Stimulated activated naive CD8-positive, alpha-beta T cell treated with anti-CD3 and anti-CD28 coated beads, Interleukin-15, Interleukin-2, amounts not matched to agents 100 U/mL and 50 U/mL, for 24 hours (primary cell): ENCODE measurements around the gene ADAMTS12.
A peak's percentile ranks its signal among the peaks of the same experiment; 100 is the strongest.
"Not testable (repeated sequence)": the region's sequence is repeated elsewhere in the genome, so short reads cannot be mapped to it uniquely, and the experiment has no call there.

ENCODE experiments used
- ATAC-seq: fragments of 150-1000 bp; cut with Tn5 transposase; one replicate; pipeline ENCODE4 v1.10.0; 2021
- DNase-seq: peaks from one replicate; pipeline ENCODE4 v3.0.0; 2021

Gene ADAMTS12

DNA sequence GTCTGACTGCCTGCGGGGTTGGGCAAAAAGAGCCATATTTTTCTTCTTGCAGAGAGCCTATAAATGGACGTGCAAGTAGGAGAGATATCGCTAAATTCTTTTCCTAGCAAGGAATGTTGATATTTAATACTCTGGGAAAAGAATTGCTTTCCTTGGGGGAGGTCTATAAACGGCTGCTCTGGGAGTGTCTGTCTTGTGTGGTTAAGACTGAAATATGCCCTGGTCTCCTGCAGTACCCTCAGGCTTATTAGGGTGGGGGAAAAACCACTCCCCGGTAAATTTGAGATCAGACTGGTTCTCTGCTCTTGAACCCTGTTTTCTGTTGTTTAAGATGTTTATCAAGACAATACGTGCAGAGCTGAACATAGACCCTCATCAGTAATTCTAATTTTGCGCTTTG is 14.5 kb upstream of the ADAMTS12 start:
- not testable (repeated sequence) for ATAC-seq, DNase-seq

DNA sequence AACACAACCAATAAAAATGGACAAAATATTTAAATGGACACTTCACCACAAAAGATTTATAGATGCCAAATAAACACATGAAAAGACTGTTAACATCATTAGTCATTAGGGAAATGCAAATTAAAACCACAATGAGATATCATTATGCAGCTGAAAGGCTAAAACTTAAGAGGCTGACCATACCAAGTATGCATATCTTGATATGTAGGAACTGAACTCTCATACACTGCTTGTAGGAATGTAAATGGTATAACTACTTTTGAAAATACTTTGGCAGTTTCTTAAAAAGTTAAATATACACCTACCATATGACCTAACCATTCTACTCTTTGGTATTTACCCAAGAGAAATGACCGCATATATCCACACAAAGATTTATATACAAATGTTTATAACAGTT is 13.6 kb upstream of the ADAMTS12 start:
- no peak for ATAC-seq
- DNase-seq, result no peak

- no peak for ATAC-seq
- no peak for DNase-seq
These were observed 11.3 kb upstream of the ADAMTS12 start for GRCh38 chr5:33903118-33903517.

DNA sequence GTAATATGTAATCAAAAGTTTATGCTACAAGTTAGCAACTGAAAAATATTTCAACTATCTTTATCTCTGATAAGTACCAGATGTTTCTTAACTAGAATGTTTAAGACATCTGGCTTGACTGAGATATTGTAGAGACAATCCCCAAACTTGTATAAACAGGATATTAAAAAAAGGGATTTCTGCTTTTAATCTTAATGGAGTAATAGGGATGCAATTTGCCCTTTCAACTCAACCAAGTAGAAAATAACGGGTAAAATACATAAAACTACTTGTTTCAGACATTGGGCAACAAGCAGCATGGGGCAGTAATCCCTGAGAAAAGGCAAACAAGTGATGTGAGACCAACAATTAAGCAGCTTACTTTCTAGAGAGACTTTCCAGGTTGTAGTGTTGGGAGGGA is 9.4 kb upstream of the ADAMTS12 start:
- no peak for DNase-seq

GRCh38 chr5:33894566-33894965 is 2.8 kb upstream of the ADAMTS12 start:
- DNase-seq, result no peak
- no peak for ATAC-seq

More for the DNA sequence above, 9.4 kb upstream of the ADAMTS12 start:
- ATAC-seq, result no peak

- DNase-seq (no peak), ATAC-seq (no peak)
These were observed 889 bp upstream of the ADAMTS12 start for GRCh38 chr5:33892620-33893137.

DNA sequence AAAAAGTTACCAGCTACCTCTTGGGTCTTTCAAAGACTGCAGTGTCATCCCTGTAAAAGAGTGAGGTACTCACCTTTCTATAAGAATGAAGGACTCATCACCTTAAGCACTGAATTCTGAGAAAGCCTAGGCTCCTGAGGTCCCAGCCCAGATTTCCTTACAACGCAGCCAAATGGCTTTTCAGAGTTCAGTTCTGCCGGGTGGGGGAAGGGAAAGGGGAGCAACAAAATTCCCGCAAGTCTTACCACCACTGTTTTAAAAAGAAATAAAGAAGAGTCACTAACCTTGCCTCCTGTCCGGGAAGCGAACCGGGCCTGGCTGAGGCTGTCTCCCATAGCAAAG is 373 bp downstream of the ADAMTS12 start:
- DNase-seq (no peak), ATAC-seq (no peak)

DNA sequence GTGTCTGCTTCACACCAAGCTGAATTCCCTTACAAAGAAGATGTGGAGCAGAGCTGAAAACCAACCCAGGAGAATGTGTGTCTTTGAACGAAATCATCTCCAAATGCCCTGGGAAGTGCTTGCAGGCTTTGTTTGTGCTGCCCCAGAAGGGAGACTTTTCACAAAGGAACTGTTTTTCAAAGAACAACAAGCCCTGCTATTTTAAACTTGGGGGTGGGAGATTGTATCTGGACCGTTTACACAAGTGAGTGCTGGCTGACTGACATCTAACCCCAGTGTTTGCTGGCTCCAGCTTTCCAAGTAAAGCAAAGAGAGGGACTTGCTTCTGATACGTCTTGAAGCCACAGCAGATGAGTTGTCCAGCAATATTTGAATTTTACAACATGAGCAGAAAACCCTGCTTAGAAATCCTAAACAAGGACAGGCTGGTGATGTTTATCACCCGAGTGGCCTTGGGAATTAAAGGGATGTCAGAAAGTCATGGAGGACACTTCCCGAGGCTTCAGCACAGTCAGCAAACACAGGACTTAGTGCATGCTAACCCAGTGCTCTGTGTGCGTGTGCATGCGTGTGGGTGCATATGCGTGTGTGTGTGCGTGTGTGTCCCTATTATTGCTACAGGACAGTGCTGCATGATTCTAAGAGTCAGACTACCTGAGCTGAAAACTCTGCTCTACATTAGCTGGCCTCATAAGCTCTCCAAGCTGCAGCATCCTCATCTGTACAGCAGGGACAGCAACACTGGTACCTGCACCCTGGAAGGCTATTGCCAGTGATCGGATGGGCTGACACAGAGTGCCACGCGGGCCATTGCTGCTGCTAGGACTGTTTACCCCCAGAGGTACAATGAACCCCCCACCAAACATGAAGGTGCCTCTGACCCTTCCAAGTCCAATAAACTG is 1.4 kb downstream of the ADAMTS12 start:
- DNase-seq (no peak), ATAC-seq (no peak)

DNA sequence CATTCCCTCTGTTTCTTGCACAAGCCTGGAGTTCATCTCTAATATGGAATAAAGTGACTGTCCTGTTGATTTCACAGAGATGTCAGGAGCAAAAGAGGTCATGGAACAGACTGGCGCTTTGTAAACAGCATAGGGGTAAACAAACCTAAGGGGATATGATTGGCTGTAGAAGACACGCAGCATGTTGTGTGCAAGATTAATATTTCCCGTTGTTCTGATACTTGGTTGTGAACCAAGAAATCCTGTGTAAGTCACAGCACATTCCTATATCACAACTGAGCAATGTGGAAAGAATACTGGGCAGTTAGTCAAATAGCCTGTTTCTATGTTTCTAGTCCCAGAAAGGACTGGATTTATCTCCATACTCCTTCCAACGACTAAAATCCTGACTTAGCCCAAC is 3.2 kb downstream of the ADAMTS12 start:
- DNase-seq, result no peak
- ATAC-seq, result no peak

- no peak for ATAC-seq
- no peak for DNase-seq
These were observed 4.5 kb downstream of the ADAMTS12 start for GRCh38 chr5:33887268-33887667.

GRCh38 chr5:33886283-33886682 is 5.5 kb downstream of the ADAMTS12 start:
- no peak for DNase-seq
- ATAC-seq, result no peak

DNA sequence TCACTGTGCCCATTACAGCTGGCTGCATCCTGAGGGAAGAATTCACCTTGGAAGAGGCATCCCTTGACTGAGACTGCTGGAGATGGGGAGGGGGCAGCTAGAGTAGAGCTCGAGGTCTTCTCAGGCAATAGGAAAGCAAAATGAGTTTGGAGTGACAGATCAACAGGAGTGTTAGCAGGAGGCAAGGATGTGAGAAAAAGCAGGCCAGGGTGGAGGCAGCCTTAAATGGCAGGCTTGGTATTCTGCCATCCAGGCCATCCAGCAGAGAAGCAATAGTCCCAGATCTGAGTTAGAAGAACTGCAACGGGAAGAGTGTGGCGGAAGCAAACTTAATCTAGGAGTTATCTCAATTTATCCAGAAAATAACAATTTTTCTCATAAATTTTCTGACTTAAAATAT is 6.1 kb downstream of the ADAMTS12 start:
- ATAC-seq (no peak), DNase-seq (no peak)

DNA sequence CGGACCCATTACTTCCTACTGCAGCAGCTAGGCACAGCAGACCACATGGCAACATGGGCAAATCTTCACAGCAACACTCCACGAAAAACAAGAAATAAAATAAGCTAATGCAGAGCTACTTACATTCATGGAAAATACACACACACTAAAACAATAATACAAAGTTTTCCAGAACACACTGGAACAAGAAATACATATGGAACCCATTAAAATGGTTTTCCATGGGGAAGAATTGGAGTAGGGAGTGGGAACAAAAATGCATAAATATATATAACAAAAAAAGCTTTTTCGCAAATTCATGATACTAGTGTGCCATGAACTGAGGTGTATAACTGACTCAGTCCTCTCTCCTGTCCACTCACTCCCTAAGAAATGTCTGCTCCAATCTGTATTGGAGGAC is 8.3 kb downstream of the ADAMTS12 start:
- ATAC-seq (no peak), DNase-seq (no peak)

GRCh38 chr5:33880319-33880718 is 11.5 kb downstream of the ADAMTS12 start:
- ATAC-seq, result no peak

GRCh38 chr5:33877449-33877848 is 14.3 kb downstream of the ADAMTS12 start:
- DNase-seq (no peak), ATAC-seq (no peak)

More at GRCh38 chr5:33880319-33880718, 11.5 kb downstream of the ADAMTS12 start:
- DNase-seq, result no peak

- ATAC-seq, result no peak
- no peak for DNase-seq
These were observed 24.5 kb downstream of the ADAMTS12 start for GRCh38 chr5:33867241-33867640.

DNA sequence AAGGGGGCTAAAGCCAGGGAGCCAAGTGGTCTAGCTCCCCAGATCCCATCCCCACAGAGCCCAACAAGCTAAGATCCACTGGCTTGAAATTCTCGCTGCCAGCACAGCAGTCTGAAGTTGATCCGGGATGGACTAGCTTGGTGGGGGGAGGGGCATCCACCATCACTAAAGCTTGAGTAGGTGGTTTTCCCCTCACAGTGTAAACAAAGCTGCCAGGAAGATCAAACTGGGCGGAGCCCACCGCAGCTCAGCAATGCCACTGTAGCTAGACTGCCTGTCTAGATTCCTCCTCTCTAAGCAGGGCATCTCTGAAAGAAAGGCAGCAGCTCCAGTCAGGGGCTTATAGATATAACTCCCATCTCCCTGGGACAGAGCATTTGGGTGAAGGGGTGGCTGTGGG is 32.6 kb downstream of the ADAMTS12 start:
- peak; percentile 19 for DNase-seq
- not testable (repeated sequence) for ATAC-seq

GRCh38 chr5:33857037-33857436 is 34.8 kb downstream of the ADAMTS12 start:
- DNase-seq, result no peak
- no peak for ATAC-seq

- ATAC-seq (no peak), DNase-seq (no peak)
These were observed 36.4 kb downstream of the ADAMTS12 start for GRCh38 chr5:33855396-33855795.

DNA sequence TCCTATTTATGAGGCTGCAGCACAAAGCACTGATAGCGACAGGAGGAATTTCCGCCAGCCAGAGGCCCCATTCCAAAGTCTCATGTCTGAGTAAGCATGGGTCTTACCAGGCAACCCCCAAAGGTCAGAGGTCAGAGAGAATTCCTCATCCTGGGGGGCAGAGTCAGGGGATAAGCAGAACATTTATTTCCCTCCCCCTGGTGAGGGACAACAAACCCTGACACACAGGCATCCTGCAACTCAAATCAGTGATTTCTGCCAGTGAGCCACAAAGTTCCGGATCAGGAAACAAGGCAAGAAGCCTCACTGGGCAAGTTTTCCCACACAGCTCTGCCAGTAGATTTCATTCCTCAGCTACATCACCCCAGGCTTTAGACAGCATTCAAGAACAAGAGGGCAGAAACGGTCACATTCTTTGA is 37.0 kb downstream of the ADAMTS12 start:
- DNase-seq (no peak), ATAC-seq (no peak)

GRCh38 chr5:33852837-33853236 is 39.0 kb downstream of the ADAMTS12 start:
- no peak for DNase-seq
- no peak for ATAC-seq

GRCh38 chr5:33852319-33852718 is 39.5 kb downstream of the ADAMTS12 start:
- no peak for ATAC-seq
- DNase-seq, result no peak

GRCh38 chr5:33850100-33850594 is 41.6 kb downstream of the ADAMTS12 start:
- DNase-seq (peak; percentile 15), ATAC-seq (peak; percentile 83)

- ATAC-seq (no peak), DNase-seq (no peak)
These were observed 43.2 kb downstream of the ADAMTS12 start for GRCh38 chr5:33848554-33848953.
